Adrenal gland (tissue), 5 donors: ENCODE results near the gene KIF6.

Experiments used
- POLR2A ChIP-seq, 2 donors: fragments of 450-650 bp; IDR thresholded peaks; one replicate each; pipeline ENCODE4 v1.6.1; 2017; ENCODE audit warnings: antibody characterized with exemption in 2 of 2, mild to moderate bottlenecking in 2 of 2, moderate library complexity in 1 of 2
- TF ChIP-seq, protein P1 (sequence below), 6 experiments: fragments of 450-650 bp in 4 of 6; fragments of 200-600 bp in 2 of 6; sonication (generic) in 1 of 6; IDR thresholded peaks; 1 replicate in 5 of 6; 2 replicates in 1 of 6; pipeline versions ENCODE4 v1.5.1 to v1.8.0; 2016 to 2021; ENCODE audit warnings: antibody characterized with exemption in 6 of 6, mild to moderate bottlenecking in 2 of 6, moderate library complexity in 1 of 6
- donor health status: DM: no; HTN: no; CAD: no.

GRCh38 chr6:39377539-39377950 is 347.7 kb downstream of the KIF6 start:
- TF ChIP-seq, protein P1, sequence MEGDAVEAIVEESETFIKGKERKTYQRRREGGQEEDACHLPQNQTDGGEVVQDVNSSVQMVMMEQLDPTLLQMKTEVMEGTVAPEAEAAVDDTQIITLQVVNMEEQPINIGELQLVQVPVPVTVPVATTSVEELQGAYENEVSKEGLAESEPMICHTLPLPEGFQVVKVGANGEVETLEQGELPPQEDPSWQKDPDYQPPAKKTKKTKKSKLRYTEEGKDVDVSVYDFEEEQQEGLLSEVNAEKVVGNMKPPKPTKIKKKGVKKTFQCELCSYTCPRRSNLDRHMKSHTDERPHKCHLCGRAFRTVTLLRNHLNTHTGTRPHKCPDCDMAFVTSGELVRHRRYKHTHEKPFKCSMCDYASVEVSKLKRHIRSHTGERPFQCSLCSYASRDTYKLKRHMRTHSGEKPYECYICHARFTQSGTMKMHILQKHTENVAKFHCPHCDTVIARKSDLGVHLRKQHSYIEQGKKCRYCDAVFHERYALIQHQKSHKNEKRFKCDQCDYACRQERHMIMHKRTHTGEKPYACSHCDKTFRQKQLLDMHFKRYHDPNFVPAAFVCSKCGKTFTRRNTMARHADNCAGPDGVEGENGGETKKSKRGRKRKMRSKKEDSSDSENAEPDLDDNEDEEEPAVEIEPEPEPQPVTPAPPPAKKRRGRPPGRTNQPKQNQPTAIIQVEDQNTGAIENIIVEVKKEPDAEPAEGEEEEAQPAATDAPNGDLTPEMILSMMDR (IDR thresholded peaks at IDR 0.05), result peak; percentile 39 to 74 (median 64)
- no peak for TF ChIP-seq POLR2A (IDR thresholded peaks at IDR 0.05)
